Measurements from ENCODE around the gene STH.

STH gene

DNA sequence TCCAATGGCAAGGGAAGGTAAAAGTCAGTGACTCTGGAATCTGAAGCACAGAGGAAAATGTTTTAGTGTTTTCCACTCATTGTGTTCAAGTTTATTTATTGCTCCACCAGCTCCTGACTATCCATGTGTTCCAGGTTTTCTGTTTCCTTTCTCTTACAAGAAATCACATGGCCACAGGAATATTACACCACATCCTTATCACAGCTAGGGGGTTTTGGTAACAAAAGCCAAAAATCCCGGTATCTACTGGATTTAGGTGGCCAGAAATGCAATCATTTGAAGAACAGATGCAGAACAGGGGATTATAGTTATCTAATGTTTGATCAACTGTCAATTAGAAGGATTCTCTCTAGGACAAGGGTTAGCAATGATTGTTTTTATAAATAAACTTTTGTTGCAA is 47.9 kb downstream of the STH start:
- no peak for DNase-seq (ENCODE audit: low spot score)

DNA sequence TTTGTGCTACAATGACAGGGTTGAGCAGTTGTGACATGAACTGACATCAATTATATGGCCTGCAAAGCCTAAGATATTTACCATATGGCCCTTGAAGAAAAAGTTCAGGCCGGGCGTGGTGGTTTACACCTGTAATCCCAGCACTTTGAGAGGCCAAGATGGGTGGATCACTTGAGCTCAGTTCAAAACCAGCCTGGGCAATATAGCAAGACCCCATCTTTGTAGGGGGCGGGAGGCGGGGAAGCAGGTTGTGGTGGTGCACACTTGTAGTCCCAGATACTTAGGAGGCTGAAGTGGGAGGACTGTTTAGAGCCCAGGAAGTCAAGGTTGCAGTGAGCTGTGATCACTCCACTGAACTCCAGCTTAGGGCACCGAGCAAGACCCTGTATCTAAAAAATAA is 48.3 kb downstream of the STH start:
- no peak for DNase-seq (ENCODE audit: low spot score)

- DNase-seq (ENCODE audit: low spot score), result no peak
These were observed 48.8 kb downstream of the STH start for GRCh38 chr17:46047856-46048255.

Measured in Ammon's horn (tissue), 1 donor.